H1 (cell line): Measurements from ENCODE around the gene HK1. TPM values are rescaled to one million over a fixed set of nuclear protein-coding genes. Genes with fewer than 3 reads are reported as not detected.

Experiments
- BRCA1 ChIP-seq: IDR thresholded peaks from 2 replicates; pipeline ENCODE4 v1.6.1; 2012; ENCODE audit warnings: low read depth, low read length, improper control_type of control experiment
- HDAC6 ChIP-seq: IDR thresholded peaks from one replicate; pipeline ENCODE4 v1.7.1; 2012; ENCODE audit warnings: low read depth, mild to moderate bottlenecking, inconsistent platforms, low read length, moderate library complexity
- KDM4A ChIP-seq: IDR thresholded peaks from one replicate; pipeline ENCODE4 v1.7.1; 2012; ENCODE audit warnings: low read depth, mild to moderate bottlenecking, moderate library complexity, low read length, inconsistent platforms; ENCODE audit not compliant: severe bottlenecking
- POLR2A ChIP-seq, 2 experiments: IDR thresholded peaks; 1 replicate in 1 of 2; 2 replicates in 1 of 2; pipeline ENCODE4 v1.6.1; 2011; ENCODE audit warnings: low read depth in 2 of 2, low read length in 2 of 2, mild to moderate bottlenecking in 2 of 2; ENCODE audit errors: control extremely low read depth in 1 of 2
- RFX5 ChIP-seq: IDR thresholded peaks from 2 replicates; pipeline ENCODE4 v1.6.1; 2011; ENCODE audit warnings: low read depth, low read length, improper control_type of control experiment, borderline replicate concordance
- ZNF274 ChIP-seq: IDR thresholded peaks from 2 replicates; pipeline ENCODE4 v1.7.0; 2012; ENCODE audit warnings: low read length, borderline replicate concordance; ENCODE audit errors: extremely low read depth
- polyA plus RNA-seq, 7 experiments: library from polyadenylated mRNA; depleted of rRNA in 3 of 7; stranded (reverse) in 5 of 7; unstranded in 2 of 7; fragments of >200 nt in 5 of 7; fragments of 200-250 nt in 2 of 7; gene quantifications; 1 replicate in 5 of 7; 2 replicates in 1 of 7; 4 replicates in 1 of 7; pipeline versions ENCODE4 v1.2.1 to v1.2.3, GENCODE V29; 2011 to 2013; ENCODE audit warnings: missing spikeins in 2 of 7, mixed read lengths in 2 of 7
- total RNA-seq: library from RNA; stranded (reverse); fragmentation: NEBNext Ultra II Directional; extraction: Animal tissue kit (Norgen Biotek cat#: 25700); gene quantifications from 2 replicates; pipeline ENCODE4 v1.2.1, GENCODE V29; 2021
- TF ChIP-seq, protein P1 (sequence below): fragments of 300-600 bp; sonication (generic); IDR thresholded peaks from 2 replicates; pipeline ENCODE4 v1.7.1; 2012; ENCODE audit warnings: low read length, moderate library complexity, mild to moderate bottlenecking, inconsistent platforms; ENCODE audit not compliant: insufficient replicate concordance

Gene HK1
- total and polyA plus RNA-seq, 2 of the 8 experiments (the other 6 are each of a cell fraction or from before 2014, with no cell fraction given) = 55.8 to 247 TPM

GRCh38 chr10:69435966-69436520 lies 157.7 kb downstream of the HK1 start (continued):
- TF ChIP-seq, protein P1, sequence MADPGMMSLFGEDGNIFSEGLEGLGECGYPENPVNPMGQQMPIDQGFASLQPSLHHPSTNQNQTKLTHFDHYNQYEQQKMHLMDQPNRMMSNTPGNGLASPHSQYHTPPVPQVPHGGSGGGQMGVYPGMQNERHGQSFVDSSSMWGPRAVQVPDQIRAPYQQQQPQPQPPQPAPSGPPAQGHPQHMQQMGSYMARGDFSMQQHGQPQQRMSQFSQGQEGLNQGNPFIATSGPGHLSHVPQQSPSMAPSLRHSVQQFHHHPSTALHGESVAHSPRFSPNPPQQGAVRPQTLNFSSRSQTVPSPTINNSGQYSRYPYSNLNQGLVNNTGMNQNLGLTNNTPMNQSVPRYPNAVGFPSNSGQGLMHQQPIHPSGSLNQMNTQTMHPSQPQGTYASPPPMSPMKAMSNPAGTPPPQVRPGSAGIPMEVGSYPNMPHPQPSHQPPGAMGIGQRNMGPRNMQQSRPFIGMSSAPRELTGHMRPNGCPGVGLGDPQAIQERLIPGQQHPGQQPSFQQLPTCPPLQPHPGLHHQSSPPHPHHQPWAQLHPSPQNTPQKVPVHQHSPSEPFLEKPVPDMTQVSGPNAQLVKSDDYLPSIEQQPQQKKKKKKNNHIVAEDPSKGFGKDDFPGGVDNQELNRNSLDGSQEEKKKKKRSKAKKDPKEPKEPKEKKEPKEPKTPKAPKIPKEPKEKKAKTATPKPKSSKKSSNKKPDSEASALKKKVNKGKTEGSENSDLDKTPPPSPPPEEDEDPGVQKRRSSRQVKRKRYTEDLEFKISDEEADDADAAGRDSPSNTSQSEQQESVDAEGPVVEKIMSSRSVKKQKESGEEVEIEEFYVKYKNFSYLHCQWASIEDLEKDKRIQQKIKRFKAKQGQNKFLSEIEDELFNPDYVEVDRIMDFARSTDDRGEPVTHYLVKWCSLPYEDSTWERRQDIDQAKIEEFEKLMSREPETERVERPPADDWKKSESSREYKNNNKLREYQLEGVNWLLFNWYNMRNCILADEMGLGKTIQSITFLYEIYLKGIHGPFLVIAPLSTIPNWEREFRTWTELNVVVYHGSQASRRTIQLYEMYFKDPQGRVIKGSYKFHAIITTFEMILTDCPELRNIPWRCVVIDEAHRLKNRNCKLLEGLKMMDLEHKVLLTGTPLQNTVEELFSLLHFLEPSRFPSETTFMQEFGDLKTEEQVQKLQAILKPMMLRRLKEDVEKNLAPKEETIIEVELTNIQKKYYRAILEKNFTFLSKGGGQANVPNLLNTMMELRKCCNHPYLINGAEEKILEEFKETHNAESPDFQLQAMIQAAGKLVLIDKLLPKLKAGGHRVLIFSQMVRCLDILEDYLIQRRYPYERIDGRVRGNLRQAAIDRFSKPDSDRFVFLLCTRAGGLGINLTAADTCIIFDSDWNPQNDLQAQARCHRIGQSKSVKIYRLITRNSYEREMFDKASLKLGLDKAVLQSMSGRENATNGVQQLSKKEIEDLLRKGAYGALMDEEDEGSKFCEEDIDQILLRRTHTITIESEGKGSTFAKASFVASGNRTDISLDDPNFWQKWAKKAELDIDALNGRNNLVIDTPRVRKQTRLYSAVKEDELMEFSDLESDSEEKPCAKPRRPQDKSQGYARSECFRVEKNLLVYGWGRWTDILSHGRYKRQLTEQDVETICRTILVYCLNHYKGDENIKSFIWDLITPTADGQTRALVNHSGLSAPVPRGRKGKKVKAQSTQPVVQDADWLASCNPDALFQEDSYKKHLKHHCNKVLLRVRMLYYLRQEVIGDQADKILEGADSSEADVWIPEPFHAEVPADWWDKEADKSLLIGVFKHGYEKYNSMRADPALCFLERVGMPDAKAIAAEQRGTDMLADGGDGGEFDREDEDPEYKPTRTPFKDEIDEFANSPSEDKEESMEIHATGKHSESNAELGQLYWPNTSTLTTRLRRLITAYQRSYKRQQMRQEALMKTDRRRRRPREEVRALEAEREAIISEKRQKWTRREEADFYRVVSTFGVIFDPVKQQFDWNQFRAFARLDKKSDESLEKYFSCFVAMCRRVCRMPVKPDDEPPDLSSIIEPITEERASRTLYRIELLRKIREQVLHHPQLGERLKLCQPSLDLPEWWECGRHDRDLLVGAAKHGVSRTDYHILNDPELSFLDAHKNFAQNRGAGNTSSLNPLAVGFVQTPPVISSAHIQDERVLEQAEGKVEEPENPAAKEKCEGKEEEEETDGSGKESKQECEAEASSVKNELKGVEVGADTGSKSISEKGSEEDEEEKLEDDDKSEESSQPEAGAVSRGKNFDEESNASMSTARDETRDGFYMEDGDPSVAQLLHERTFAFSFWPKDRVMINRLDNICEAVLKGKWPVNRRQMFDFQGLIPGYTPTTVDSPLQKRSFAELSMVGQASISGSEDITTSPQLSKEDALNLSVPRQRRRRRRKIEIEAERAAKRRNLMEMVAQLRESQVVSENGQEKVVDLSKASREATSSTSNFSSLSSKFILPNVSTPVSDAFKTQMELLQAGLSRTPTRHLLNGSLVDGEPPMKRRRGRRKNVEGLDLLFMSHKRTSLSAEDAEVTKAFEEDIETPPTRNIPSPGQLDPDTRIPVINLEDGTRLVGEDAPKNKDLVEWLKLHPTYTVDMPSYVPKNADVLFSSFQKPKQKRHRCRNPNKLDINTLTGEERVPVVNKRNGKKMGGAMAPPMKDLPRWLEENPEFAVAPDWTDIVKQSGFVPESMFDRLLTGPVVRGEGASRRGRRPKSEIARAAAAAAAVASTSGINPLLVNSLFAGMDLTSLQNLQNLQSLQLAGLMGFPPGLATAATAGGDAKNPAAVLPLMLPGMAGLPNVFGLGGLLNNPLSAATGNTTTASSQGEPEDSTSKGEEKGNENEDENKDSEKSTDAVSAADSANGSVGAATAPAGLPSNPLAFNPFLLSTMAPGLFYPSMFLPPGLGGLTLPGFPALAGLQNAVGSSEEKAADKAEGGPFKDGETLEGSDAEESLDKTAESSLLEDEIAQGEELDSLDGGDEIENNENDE = no peak
- TF ChIP-seq ZNF274 = no peak
- TF ChIP-seq HDAC6 = no peak
- no peak for TF ChIP-seq RFX5
- no peak for TF ChIP-seq KDM4A
- no peak for TF ChIP-seq POLR2A (IDR thresholded peaks at IDR 0.05; ENCODE audit: control extremely low read depth in 1 of 2, low read depth in 2 of 2, low read length in 2 of 2)
- TF ChIP-seq BRCA1 = no peak
